Neural progenitor cell (in vitro differentiated cells): ENCODE results near the gene CD22. TPM values are rescaled to one million over a fixed set of nuclear protein-coding genes. Genes with fewer than 3 reads are reported as not detected.
A peak's percentile ranks its signal among the peaks of the same experiment; 100 is the strongest.

Source experiments
- DNase-seq: peaks from one replicate; pipeline ENCODE4 v3.0.0-alpha.2; 2016; ENCODE audit warnings: low spot score
- H2AFZ ChIP-seq: fragments of 200-600 bp; sonication (generic); replicated peaks from 2 replicates; pipeline ENCODE4 v1.6.1; 2016; ENCODE audit warnings: antibody characterized with exemption
- H3F3A ChIP-seq: fragments of 200-600 bp; sonication (generic); 2 replicates; pipeline ENCODE4 v1.6.1; 2016; ENCODE audit warnings: antibody characterized with exemption, low read depth
- H3K27ac ChIP-seq: fragments of 200-600 bp; sonication (generic); 2 replicates; pipeline ENCODE4 v1.5.1; 2016; ENCODE audit warnings: mild to moderate bottlenecking
- H3K27me3 ChIP-seq: fragments of 200-600 bp; sonication (generic); 2 replicates; pipeline ENCODE4 v1.6.1; 2016; ENCODE audit warnings: mild to moderate bottlenecking, moderate library complexity
- H3K36me3 ChIP-seq: fragments of 200-600 bp; sonication (generic); 2 replicates; pipeline ENCODE4 v1.5.1; 2016
- H3K4me1 ChIP-seq: fragments of 200-600 bp; sonication (generic); 2 replicates; pipeline ENCODE4 v1.6.1; 2016; ENCODE audit warnings: mixed run types
- H3K4me2 ChIP-seq: fragments of 200-600 bp; sonication (generic); 2 replicates; pipeline ENCODE4 v1.6.1; 2016
- H3K4me3 ChIP-seq: fragments of 200-600 bp; sonication (generic); 2 replicates; pipeline ENCODE4 v1.5.1; 2016
- H3K79me2 ChIP-seq: fragments of 200-600 bp; sonication (generic); 2 replicates; pipeline ENCODE4 v1.6.1; 2016; ENCODE audit warnings: low read depth
- H3K9ac ChIP-seq: fragments of 200-600 bp; sonication (generic); 2 replicates; pipeline ENCODE4 v1.6.1; 2016
- H3K9me3 ChIP-seq: fragments of 200-600 bp; sonication (generic); 2 replicates; pipeline ENCODE4 v1.5.1; 2016; ENCODE audit warnings: low read depth
- H4K20me1 ChIP-seq: fragments of 200-600 bp; sonication (generic); 2 replicates; pipeline ENCODE4 v1.6.1; 2016; ENCODE audit warnings: low read depth
- H3K27ac Mint-ChIP-seq: 3 replicates; pipeline ENCODE4 v1.8.0; 2021; ENCODE audit warnings: mixed read lengths
- H3K27me3 Mint-ChIP-seq: 2 replicates; pipeline ENCODE4 v1.8.0; 2022; ENCODE audit warnings: low read depth, mild to moderate bottlenecking, inconsistent platforms, moderate library complexity, mixed read lengths; ENCODE audit not compliant: insufficient read depth
- H3K36me3 Mint-ChIP-seq: 3 replicates; pipeline ENCODE4 v1.8.0; 2021; ENCODE audit warnings: mixed read lengths
- H3K4me1 Mint-ChIP-seq: 3 replicates; pipeline ENCODE4 v1.8.0; 2021; ENCODE audit warnings: mixed read lengths
- H3K4me3 Mint-ChIP-seq: 3 replicates; pipeline ENCODE4 v1.8.0; 2021; ENCODE audit warnings: mild to moderate bottlenecking, moderate library complexity, mixed read lengths
- H3K9me3 Mint-ChIP-seq: 3 replicates; pipeline ENCODE4 v1.8.0; 2020; ENCODE audit warnings: mixed read lengths
- EZH2 ChIP-seq: fragments of 200-600 bp; sonication (generic); IDR thresholded peaks from 2 replicates; pipeline ENCODE4 v1.6.1; 2017; ENCODE audit warnings: antibody characterized with exemption, mild to moderate bottlenecking, moderate library complexity
- EZH2phosphoT487 ChIP-seq: fragments of 200-600 bp; sonication (generic); IDR thresholded peaks from 2 replicates; pipeline ENCODE4 v1.6.1; 2017; ENCODE audit warnings: antibody characterized with exemption
- total RNA-seq: library from RNA; depleted of rRNA; stranded (reverse); fragments of >200 nt; gene quantifications from 2 replicates; pipeline ENCODE4 v1.2.3, GENCODE V29; 2015; ENCODE audit warnings: low replicate concordance
- TF ChIP-seq, protein P1 (sequence below): fragments of 200-600 bp; sonication (generic); IDR thresholded peaks from 2 replicates; pipeline ENCODE4 v1.5.1; 2017; ENCODE audit warnings: antibody characterized with exemption, mild to moderate bottlenecking

CD22 gene
- total RNA-seq, 1 donor from 2014 or later: not detected

DNA sequence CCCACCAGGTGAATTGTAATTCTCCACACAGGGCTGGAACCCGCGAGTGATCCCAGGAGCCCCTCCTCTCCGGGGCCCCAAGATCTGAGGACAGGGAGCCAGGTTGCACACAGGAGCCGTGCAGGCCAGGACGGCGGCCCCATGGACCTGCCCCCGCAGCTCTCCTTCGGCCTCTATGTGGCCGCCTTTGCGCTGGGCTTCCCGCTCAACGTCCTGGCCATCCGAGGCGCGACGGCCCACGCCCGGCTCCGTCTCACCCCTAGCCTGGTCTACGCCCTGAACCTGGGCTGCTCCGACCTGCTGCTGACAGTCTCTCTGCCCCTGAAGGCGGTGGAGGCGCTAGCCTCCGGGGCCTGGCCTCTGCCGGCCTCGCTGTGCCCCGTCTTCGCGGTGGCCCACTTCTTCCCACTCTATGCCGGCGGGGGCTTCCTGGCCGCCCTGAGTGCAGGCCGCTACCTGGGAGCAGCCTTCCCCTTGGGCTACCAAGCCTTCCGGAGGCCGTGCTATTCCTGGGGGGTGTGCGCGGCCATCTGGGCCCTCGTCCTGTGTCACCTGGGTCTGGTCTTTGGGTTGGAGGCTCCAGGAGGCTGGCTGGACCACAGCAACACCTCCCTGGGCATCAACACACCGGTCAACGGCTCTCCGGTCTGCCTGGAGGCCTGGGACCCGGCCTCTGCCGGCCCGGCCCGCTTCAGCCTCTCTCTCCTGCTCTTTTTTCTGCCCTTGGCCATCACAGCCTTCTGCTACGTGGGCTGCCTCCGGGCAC, 22.6 kb downstream of the CD22 start:
- TF ChIP-seq, protein P1, sequence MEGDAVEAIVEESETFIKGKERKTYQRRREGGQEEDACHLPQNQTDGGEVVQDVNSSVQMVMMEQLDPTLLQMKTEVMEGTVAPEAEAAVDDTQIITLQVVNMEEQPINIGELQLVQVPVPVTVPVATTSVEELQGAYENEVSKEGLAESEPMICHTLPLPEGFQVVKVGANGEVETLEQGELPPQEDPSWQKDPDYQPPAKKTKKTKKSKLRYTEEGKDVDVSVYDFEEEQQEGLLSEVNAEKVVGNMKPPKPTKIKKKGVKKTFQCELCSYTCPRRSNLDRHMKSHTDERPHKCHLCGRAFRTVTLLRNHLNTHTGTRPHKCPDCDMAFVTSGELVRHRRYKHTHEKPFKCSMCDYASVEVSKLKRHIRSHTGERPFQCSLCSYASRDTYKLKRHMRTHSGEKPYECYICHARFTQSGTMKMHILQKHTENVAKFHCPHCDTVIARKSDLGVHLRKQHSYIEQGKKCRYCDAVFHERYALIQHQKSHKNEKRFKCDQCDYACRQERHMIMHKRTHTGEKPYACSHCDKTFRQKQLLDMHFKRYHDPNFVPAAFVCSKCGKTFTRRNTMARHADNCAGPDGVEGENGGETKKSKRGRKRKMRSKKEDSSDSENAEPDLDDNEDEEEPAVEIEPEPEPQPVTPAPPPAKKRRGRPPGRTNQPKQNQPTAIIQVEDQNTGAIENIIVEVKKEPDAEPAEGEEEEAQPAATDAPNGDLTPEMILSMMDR: no peak
- TF ChIP-seq EZH2phosphoT487: no peak
- no peak overlapping the region for H2AFZ ChIP-seq
- peaks cover 13% of the 10 kb centered on the region for H3K27me3 Mint-ChIP-seq

DNA sequence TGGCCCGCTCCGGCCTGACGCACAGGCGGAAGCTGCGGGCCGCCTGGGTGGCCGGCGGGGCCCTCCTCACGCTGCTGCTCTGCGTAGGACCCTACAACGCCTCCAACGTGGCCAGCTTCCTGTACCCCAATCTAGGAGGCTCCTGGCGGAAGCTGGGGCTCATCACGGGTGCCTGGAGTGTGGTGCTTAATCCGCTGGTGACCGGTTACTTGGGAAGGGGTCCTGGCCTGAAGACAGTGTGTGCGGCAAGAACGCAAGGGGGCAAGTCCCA, 23.1 kb downstream of the CD22 start:
- TF ChIP-seq, protein P1: no peak
- TF ChIP-seq EZH2 (no peak), EZH2phosphoT487 (no peak)

More for the DNA sequence above, 22.6 kb downstream of the CD22 start:
- no peak overlapping the region for H3K4me3 Mint-ChIP-seq
- no peak overlapping the region for H3K27ac Mint-ChIP-seq
- Histone ChIP-seq H4K20me1 (no peaks in the 10 kb centered on the region), H3K4me3 (no peak overlapping the region), H3K36me3 (no peaks in the 10 kb centered on the region), H3K27ac (no peak overlapping the region), H3K4me1 (no peaks in the 10 kb centered on the region), H3F3A (no peaks in the 10 kb centered on the region), H3K9me3 (no peaks in the 10 kb centered on the region), H3K4me2 (no peak overlapping the region), H3K9ac (no peak overlapping the region), H3K27me3 (peaks cover 40% of the 10 kb centered on the region), H3K79me2 (no peaks in the 10 kb centered on the region)
- H3K9me3 Mint-ChIP-seq: no peaks in the 10 kb centered on the region
- no peaks in the 10 kb centered on the region for H3K36me3 Mint-ChIP-seq
- DNase-seq: no peak
- H3K4me1 Mint-ChIP-seq: peaks cover 8% of the 10 kb centered on the region

DNA sequence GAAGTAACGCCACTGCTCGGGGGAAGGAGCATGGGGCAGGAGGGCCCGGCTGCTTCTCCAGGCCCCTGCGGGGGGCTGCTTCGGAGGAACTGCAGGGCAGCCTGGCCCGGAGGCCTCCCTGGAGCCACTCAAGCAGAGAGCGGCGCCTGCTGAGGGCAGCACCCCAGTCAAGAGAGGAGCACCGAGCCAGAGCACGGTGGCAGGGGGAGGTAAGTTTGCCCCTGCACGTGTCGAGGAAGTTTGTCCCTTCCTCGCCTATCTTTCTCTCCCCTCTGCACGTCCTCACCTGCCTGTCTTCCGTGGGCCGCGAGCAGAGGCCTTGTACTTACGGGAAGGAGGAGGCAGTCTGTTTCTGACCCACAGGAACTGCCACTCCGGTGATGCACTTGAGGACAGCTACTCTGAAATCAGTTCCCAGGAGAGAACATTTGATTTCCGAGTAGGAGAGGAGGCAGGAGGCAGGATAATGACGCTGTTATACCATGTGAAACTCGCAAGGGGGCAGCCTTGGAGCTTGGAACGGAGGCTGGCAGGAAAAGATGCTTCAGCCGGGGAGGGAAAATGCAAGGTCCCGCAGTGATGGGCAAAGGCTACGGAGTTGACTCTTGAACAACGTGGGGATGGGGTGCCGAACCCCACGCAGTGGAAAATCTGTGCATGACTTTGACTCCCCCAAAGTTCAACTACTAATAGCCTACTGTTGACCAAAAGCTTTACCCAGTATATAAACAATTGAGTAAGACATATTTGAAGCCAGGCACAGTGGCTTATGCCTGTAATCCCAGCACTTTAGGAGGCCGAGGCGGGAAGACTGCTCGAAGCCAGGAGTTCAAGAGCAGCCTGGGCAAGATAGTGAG, 23.7 kb downstream of the CD22 start:
- Histone ChIP-seq H4K20me1 (no peaks in the 10 kb centered on the region), H3K4me3 (no peak overlapping the region), H3K4me2 (no peak overlapping the region), H3K9me3 (no peaks in the 10 kb centered on the region), H3F3A (no peaks in the 10 kb centered on the region), H3K27ac (no peak overlapping the region), H3K27me3 (peaks cover 29% of the 10 kb centered on the region), H3K4me1 (no peaks in the 10 kb centered on the region), H2AFZ (peak overlapping the region; percentile 89), H3K36me3 (no peaks in the 10 kb centered on the region), H3K9ac (no peak overlapping the region), H3K79me2 (no peaks in the 10 kb centered on the region)
- H3K36me3 Mint-ChIP-seq: no peaks in the 10 kb centered on the region
- H3K27ac Mint-ChIP-seq: peak overlapping the region; percentile 72
- H3K4me1 Mint-ChIP-seq: peaks cover 8% of the 10 kb centered on the region
- peak; percentile 84 for DNase-seq
- H3K27me3 Mint-ChIP-seq: peaks cover 6% of the 10 kb centered on the region
- TF ChIP-seq EZH2phosphoT487 (no peak), EZH2 (no peak)
- TF ChIP-seq, protein P1: peak; percentile 87
- H3K4me3 Mint-ChIP-seq: peak overlapping the region; percentile 38
- H3K9me3 Mint-ChIP-seq: no peaks in the 10 kb centered on the region

More for the DNA sequence above, 23.1 kb downstream of the CD22 start:
- Histone ChIP-seq H3K9ac (no peak overlapping the region), H3K9me3 (no peaks in the 10 kb centered on the region), H3K4me3 (no peak overlapping the region), H3F3A (no peaks in the 10 kb centered on the region), H3K36me3 (no peaks in the 10 kb centered on the region), H2AFZ (no peak overlapping the region), H3K27ac (no peak overlapping the region), H3K4me2 (no peak overlapping the region), H3K27me3 (peaks cover 34% of the 10 kb centered on the region), H3K4me1 (no peaks in the 10 kb centered on the region), H3K79me2 (no peaks in the 10 kb centered on the region), H4K20me1 (no peaks in the 10 kb centered on the region)
- H3K4me1 Mint-ChIP-seq: peaks cover 8% of the 10 kb centered on the region
- H3K36me3 Mint-ChIP-seq: no peaks in the 10 kb centered on the region
- H3K27ac Mint-ChIP-seq: no peak overlapping the region
- peaks cover 11% of the 10 kb centered on the region for H3K27me3 Mint-ChIP-seq
- H3K4me3 Mint-ChIP-seq: no peak overlapping the region
- DNase-seq: no peak
- no peaks in the 10 kb centered on the region for H3K9me3 Mint-ChIP-seq
